Loucy (cell line): ENCODE measurements around the gene ADAMTS7.

Source experiments
- H2AFZ ChIP-seq: fragments of 200-600 bp; sonication (generic); 2 replicates; pipeline ENCODE4 v1.6.0; 2016; ENCODE audit warnings: antibody characterized with exemption, mild to moderate bottlenecking, low read length, moderate library complexity
- H3F3A ChIP-seq: fragments of 200-600 bp; 2 replicates; pipeline ENCODE4 v1.6.0; 2016; ENCODE audit warnings: antibody characterized with exemption, low read depth, mild to moderate bottlenecking
- H3K27me3 ChIP-seq: fragments of 200-600 bp; sonication (generic); 2 replicates; pipeline ENCODE4 v1.6.1; 2014; ENCODE audit warnings: low read length, mild to moderate bottlenecking; ENCODE audit not compliant: insufficient read depth, poor library complexity, severe bottlenecking
- H3K36me3 ChIP-seq: fragments of 200-600 bp; sonication (generic); 2 replicates; pipeline ENCODE4 v1.6.1; 2016; ENCODE audit warnings: low read length; ENCODE audit not compliant: insufficient read depth
- H3K4me1 ChIP-seq: fragments of 200-600 bp; sonication (generic); 2 replicates; pipeline ENCODE4 v1.5.1; 2014; ENCODE audit warnings: low read length, mild to moderate bottlenecking; ENCODE audit not compliant: insufficient read depth, poor library complexity, severe bottlenecking
- H3K4me2 ChIP-seq: fragments of 200-600 bp; sonication (generic); 2 replicates; pipeline ENCODE4 v1.6.0; 2014; ENCODE audit warnings: antibody characterized with exemption, low read length, low read depth, mild to moderate bottlenecking; ENCODE audit not compliant: poor library complexity, severe bottlenecking
- H3K4me3 ChIP-seq: fragments of 200-600 bp; sonication (generic); 2 replicates; pipeline ENCODE4 v1.5.1; 2014; ENCODE audit warnings: low read length, mild to moderate bottlenecking, mixed read lengths; ENCODE audit not compliant: poor library complexity, severe bottlenecking
- H3K79me2 ChIP-seq: fragments of 200-600 bp; sonication (generic); 2 replicates; pipeline ENCODE4 v1.6.1; 2014; ENCODE audit warnings: low read length; ENCODE audit not compliant: insufficient read depth
- H3K9ac ChIP-seq: fragments of 200-600 bp; sonication (generic); 2 replicates; pipeline ENCODE4 v1.6.0; 2014; ENCODE audit warnings: mild to moderate bottlenecking, low read depth, low read length, moderate library complexity; ENCODE audit not compliant: poor library complexity, severe bottlenecking
- H3K9me2 ChIP-seq: fragments of 200-600 bp; sonication (generic); replicated peaks from 2 replicates; pipeline ENCODE4 v1.6.1; 2016; ENCODE audit warnings: low read depth, low read length, mixed read lengths
- H3K9me3 ChIP-seq: fragments of 200-600 bp; sonication (generic); 2 replicates; pipeline ENCODE4 v1.6.1; 2014; ENCODE audit warnings: mild to moderate bottlenecking, antibody characterized with exemption, low read length, low read depth; ENCODE audit not compliant: insufficient read depth
- H4K20me1 ChIP-seq: fragments of 200-600 bp; sonication (generic); 2 replicates; pipeline ENCODE4 v1.6.0; 2014; ENCODE audit warnings: antibody characterized with exemption, low read length, mild to moderate bottlenecking; ENCODE audit not compliant: insufficient read depth, poor library complexity, severe bottlenecking
- CTCF ChIP-seq: fragments of 200-600 bp; sonication (generic); conservative IDR thresholded peaks from 2 replicates; pipeline ENCODE4 v1.5.1; 2014; ENCODE audit warnings: mild to moderate bottlenecking, antibody characterized with exemption, low read length
- EZH2phosphoT487 ChIP-seq: fragments of 200-600 bp; IDR thresholded peaks from 2 replicates; pipeline ENCODE4 v1.6.1; 2018; ENCODE audit warnings: antibody characterized with exemption, mild to moderate bottlenecking, moderate library complexity, borderline replicate concordance

The ADAMTS7 gene

DNA sequence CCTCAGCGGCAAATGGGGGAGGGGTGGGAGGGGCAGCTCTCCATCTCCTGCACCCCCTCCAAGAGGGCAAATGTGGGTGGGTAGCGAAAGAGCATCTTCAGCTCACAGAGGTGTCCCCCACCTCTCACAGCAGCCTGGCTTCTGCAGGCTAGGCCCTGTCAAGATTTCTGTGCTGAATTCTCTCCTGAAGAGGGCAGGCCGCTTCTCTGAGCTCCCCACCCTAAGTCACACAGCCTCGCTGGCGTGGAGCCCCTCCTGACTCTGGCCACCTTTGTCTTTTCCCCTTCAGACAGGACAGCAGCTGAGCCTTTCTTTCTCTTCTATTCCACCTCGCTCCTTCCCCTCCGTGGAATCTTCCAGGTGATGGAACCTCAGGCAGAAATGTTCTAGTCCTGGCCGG, 26.3 kb upstream of the ADAMTS7 start:
- Histone ChIP-seq H3F3A (no peaks in the 10 kb centered on the region), H2AFZ (no peak overlapping the region), H3K9ac (no peak overlapping the region), H3K36me3 (no peaks in the 10 kb centered on the region), H3K9me3 (no peaks in the 10 kb centered on the region), H4K20me1 (no peaks in the 10 kb centered on the region), H3K9me2 (no peaks in the 10 kb centered on the region), H3K4me1 (no peaks in the 10 kb centered on the region), H3K79me2 (no peaks in the 10 kb centered on the region), H3K4me3 (no peak overlapping the region), H3K4me2 (no peak overlapping the region), H3K27me3 (no peaks in the 10 kb centered on the region)
- TF ChIP-seq CTCF, result no peak
- TF ChIP-seq EZH2phosphoT487, result no peak

DNA sequence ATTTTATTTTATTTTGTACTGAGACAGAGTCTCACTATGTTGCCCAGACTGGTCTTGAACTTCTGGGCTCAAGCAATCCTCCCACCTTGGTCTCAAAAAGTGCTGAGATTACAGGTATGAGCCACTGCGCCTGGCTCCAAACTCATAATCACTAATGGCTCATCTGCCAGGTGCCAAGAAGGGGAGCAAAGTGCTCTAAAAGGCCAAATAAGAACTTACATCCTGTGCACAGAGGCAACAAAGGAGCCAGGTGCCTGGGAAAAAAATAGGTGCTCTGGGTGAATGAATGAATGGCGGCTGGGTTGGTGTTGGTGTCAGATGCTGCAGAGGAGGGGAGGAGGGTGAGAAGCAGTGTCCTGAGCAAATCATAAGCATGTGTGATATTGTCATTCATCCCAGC, 25.9 kb upstream of the ADAMTS7 start:
- no peak overlapping the region for H3K9ac ChIP-seq
- no peaks in the 10 kb centered on the region for H3K36me3 ChIP-seq
- no peaks in the 10 kb centered on the region for H3K79me2 ChIP-seq
- H2AFZ ChIP-seq, result no peak overlapping the region
- no peaks in the 10 kb centered on the region for H3K4me1 ChIP-seq
- no peak overlapping the region for H3K4me3 ChIP-seq
- H3K9me2 ChIP-seq, result no peaks in the 10 kb centered on the region
- no peaks in the 10 kb centered on the region for H3K27me3 ChIP-seq
- TF ChIP-seq CTCF (no peak), EZH2phosphoT487 (no peak)
- H3F3A ChIP-seq, result no peaks in the 10 kb centered on the region
- no peaks in the 10 kb centered on the region for H4K20me1 ChIP-seq
- no peak overlapping the region for H3K4me2 ChIP-seq
- no peaks in the 10 kb centered on the region for H3K9me3 ChIP-seq

DNA sequence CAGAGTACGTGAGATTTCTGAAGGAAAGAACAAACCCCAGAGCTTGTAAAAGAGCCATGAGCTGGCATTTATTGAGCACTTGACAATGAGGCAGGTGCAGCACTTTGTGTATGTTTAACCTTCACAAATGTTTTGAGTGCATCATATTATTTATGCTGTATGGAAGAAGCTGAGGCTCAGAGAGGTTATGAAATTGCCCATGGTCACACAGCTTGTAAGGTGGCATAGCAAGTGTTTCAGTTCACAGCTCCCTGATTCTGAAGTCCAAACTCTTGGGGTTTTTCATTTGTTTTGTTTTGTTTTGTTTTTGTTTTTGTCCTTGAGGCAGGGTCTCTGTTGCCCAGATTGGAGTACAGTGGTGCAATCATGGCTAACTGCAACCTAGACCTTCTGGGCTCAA, 25.1 kb upstream of the ADAMTS7 start:
- H4K20me1 ChIP-seq, result no peaks in the 10 kb centered on the region
- H3K4me1 ChIP-seq, result no peaks in the 10 kb centered on the region
- H3K9ac ChIP-seq, result no peak overlapping the region
- H3K4me3 ChIP-seq, result no peak overlapping the region
- H3K9me2 ChIP-seq, result no peaks in the 10 kb centered on the region
- no peak overlapping the region for H2AFZ ChIP-seq
- H3K9me3 ChIP-seq, result no peaks in the 10 kb centered on the region
- H3K27me3 ChIP-seq, result no peaks in the 10 kb centered on the region
- H3K36me3 ChIP-seq, result no peaks in the 10 kb centered on the region
- H3K4me2 ChIP-seq, result no peak overlapping the region
- TF ChIP-seq EZH2phosphoT487 (no peak), CTCF (no peak)
- H3F3A ChIP-seq, result no peaks in the 10 kb centered on the region
- no peaks in the 10 kb centered on the region for H3K79me2 ChIP-seq
